ENCODE results near the gene GRIK1.

Gene GRIK1

DNA sequence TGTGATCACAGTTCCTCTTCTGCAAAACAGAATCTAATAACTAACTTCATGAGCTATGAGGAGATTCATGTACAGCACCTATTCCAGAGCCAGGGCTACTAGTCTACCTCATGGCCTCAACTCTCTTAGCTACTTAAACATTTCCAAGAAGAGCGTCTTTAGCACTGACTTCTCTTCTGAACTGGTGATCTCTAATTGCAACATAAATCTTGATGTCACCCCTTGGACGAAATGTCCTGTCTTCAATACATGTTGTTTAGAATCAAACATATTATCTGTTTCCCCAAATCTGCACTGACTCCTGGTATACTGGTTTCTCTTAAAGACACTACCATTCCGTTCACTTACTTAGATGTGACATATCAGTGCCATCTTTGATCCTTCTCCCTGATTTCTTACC is 88.2 kb downstream of the GRIK1 start:
- DNase-seq: no peak
- in situ Hi-C loops (cut with HindIII; ENCODE audit: low pct_ligation_motif_present, low pct_unique_long_range_greater_than_20kb, low sequenced_read_pairs): no loop called here

DNA sequence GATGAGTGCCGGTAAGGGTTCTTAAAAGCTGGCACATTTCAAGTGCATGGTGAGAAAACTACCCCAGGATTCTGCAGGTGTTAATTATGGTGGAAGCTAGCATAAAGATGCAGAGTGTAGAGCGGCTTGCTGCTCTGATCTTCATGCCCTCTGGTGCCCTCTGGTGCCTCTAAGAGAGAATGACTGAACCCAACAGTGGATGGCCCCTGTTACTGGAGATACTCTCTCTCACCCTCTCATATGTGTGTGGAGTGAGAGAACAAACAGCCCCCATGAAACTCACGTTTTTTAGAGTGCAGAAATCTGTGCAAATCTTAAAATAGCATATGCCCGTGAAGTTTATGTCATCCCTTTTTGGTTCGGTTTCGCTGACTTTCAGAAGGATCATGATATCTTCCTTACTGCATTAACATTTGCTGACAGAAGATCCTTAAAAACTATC is 90.0 kb downstream of the GRIK1 start:
- in situ Hi-C loops (cut with HindIII; ENCODE audit: low pct_ligation_motif_present, low pct_unique_long_range_greater_than_20kb, low sequenced_read_pairs): no loop called here
- DNase-seq: peak; percentile 55

DNA sequence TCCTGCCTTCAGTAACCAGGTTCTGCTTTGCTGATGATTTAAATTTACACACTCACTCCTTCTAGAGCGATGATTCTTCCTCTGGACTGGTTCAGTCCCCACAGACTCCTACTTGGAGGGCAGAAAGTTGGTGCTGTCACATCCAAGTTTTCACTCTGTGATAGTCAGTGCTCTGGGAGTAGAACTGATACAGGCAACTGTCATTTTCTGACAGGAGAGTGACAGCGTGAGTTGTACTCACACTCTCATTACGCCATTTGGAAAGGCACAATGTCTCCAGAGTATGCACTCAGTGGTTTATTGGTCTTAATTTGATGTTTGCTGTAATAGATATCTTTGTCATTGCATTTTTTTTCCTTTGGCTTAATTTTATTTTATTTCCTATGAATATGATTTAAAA is 96.0 kb downstream of the GRIK1 start:
- in situ Hi-C loops (cut with HindIII; ENCODE audit: low pct_ligation_motif_present, low pct_unique_long_range_greater_than_20kb, low sequenced_read_pairs): no loop called here
- DNase-seq: no peak

DNA sequence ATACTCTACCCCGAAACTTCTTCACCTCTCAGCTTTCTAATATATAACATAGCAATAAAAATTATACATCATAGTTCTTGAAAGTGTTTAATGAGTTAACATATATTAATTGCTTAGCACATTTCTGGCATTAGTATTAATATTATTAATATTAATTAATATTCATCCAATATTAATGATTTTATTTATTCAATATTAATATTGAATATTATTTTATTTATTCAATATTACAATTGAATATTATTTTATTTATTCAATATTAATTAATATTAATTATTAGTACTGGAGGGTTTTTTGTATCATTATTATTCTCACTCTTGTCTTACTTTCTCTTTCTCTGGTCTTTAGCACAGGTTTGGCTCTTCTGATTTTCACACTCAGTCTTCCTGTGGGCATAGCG is 105.2 kb downstream of the GRIK1 start:
- in situ Hi-C loops (cut with HindIII; ENCODE audit: low pct_ligation_motif_present, low pct_unique_long_range_greater_than_20kb, low sequenced_read_pairs): no loop called here
- no peak for DNase-seq

DNA sequence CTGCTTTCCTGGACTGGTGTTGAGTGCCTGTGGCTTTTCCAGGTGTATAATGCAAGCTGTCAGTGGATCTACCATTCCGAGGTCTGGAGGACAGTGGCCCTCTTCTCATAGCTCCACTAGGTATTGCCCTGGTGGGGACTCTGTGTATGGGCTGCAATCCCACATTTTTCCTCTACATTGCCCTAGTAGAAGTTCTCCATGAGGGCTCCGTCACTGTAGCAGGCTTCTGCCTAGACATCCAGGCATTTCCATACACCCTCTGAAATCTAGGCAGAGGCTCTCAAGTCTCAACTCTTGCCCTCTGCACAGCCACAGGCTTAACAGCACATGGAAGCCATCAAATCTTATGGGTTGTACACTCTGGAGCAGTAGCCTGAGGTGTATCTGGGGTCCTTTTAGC is 107.6 kb downstream of the GRIK1 start:
- in situ Hi-C loops (cut with HindIII; ENCODE audit: low pct_ligation_motif_present, low pct_unique_long_range_greater_than_20kb, low sequenced_read_pairs): no loop called here
- DNase-seq: no peak

DNA sequence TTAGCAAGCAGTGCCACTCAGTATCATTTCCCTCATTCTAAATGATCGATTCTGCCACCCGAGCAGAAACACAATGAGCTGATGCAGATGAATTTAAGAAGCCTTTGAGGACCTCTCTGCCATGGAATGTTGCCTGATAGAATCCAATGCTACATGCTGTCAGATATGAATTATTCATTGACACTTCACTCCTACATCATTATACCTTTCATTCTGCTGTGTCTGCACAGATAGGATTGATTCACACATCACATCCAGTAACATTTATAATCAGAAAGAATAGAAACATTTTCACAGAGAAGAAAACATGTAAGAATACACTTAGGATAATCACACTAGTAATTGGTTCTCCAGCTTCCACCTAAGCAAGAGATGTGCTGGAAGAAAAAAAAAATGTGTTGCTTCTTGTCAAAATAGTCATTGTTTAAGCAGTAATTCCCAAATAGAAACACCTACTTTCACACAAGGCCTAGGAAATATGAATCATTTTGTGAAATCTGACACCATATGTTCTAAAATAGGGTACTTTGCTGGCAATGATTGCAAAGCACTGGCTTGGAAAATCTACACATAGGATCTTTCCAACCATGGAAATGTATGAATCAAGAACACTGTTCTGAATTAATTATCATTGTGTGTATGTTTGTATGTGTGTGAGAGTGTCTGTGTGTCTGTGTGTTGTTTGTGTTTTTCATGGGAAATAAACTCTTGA is 110.1 kb downstream of the GRIK1 start:
- DNase-seq: no peak
- in situ Hi-C loops (cut with HindIII; ENCODE audit: low pct_ligation_motif_present, low pct_unique_long_range_greater_than_20kb, low sequenced_read_pairs): no loop called here

DNA sequence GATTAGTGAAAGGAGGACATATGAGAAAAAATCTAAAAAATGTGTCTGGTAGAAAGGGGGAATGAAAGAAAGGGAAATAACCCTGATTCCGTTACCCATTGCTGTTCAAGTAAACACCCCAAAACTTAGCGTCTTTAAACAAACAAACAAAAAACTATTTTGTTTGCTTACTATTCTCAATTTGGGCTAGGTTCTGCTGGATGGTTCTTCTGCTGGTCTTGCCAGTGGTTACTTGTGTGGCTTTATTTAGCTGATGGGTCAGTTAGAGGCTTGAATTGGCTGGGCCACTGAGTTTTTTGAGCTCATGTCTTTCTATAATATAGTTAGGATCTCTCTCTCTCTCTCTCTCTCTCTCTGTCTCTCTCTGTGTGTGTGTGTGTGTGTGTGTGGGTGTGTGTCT is 112.1 kb downstream of the GRIK1 start:
- DNase-seq: no peak
- in situ Hi-C loops (cut with HindIII; ENCODE audit: low pct_ligation_motif_present, low pct_unique_long_range_greater_than_20kb, low sequenced_read_pairs): no loop called here

DNA sequence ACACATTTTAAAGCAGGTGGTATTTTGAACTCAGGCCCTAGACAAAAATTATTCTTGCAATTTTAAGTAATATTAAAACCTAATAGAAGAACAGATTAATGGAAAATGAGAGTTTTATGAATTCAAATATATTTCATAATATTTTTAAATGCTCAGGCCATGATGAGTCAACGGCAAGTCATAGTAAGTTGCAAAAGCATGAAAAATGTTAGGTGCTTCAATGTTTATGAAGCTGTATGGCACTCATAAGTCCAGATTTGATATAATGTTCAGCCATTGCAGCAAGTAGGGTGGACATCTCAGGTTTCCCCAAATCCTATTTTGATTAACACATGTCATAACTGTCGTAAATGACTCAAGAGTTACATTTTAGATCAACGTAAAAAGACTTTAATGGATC is 112.6 kb downstream of the GRIK1 start:
- in situ Hi-C loops (cut with HindIII; ENCODE audit: low pct_ligation_motif_present, low pct_unique_long_range_greater_than_20kb, low sequenced_read_pairs): no loop called here

DNA sequence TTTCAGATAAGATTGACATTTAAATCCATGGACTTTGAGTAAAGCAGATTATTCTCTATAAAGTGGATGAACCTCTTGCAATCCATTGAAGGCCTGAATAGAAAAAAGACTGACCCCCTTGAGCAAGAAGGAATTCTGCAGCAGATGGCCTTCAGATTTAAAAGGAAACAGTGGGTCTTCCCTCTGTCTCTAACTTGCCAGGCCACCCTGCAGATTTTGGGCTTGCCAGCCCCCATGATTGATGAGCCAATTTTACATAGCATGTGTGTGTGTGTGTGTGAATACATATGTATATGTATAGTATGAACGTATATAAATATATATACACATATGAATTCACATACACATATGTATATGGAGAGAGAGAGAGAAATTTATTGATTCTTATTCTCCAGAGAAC is 113.4 kb downstream of the GRIK1 start:
- no peak for DNase-seq
- in situ Hi-C loops (cut with HindIII; ENCODE audit: low pct_ligation_motif_present, low pct_unique_long_range_greater_than_20kb, low sequenced_read_pairs): no loop called here

More for the DNA sequence above, 112.6 kb downstream of the GRIK1 start:
- DNase-seq: no peak

DNA sequence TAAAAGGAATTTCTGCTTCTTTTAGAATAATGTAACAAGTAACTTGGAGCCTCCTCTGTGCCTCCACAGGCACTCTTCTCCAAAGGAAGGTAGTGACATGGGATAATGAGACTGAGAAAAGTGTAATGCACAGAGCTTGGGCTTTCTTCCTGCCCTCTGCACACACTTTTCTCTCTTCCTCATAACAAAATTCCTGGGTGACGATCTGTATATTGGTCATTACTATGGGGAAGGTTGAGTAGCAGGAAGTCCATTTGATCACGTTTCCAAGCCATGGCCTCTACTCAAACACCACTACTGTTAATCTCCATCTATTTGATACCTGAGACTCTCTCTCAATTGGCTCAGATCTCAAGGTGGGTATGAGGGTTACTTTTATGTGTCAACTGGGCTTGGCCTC is 113.9 kb downstream of the GRIK1 start:
- DNase-seq: no peak
- in situ Hi-C loops (cut with HindIII; ENCODE audit: low pct_ligation_motif_present, low pct_unique_long_range_greater_than_20kb, low sequenced_read_pairs): no loop called here

DNA sequence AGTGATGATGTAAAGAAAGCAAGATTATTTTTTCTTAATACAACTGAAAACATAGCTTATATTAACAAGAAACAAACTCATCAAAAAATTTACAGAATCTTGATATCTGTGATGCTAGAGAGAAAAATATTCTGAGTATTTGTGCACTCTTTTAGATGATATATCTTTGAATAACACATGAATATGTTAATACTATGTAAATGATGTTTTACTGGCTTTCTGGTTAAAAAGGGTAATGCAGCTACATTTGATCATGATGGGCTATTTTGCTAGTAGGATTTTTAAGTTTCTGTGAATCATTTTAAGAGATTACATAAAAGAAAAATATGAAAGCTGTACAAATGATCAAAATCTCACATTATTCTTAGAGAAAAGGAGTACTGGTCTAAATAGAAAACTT is 114.5 kb downstream of the GRIK1 start:
- DNase-seq: no peak
- in situ Hi-C loops (cut with HindIII; ENCODE audit: low pct_ligation_motif_present, low pct_unique_long_range_greater_than_20kb, low sequenced_read_pairs): no loop called here

DNA sequence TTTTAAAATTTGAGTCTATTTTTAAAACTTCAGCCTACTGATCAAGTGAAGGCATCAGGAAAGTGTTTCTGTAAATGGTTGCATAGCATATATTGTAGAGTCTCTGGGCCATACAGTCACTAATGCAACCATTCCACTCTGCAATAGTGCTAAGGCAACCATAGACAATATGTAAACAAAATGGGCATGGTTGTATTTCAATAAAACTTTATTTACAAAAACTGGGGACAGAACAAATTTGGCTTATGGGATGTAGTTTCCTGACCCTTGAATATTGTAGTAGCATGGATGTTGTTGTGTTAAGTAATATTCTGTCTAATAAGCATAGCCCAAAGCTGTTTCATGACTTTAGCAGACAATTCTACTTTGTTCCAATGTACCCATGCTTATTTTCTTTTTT is 117.7 kb downstream of the GRIK1 start:
- in situ Hi-C loops (cut with HindIII; ENCODE audit: low pct_ligation_motif_present, low pct_unique_long_range_greater_than_20kb, low sequenced_read_pairs): no loop called here
- DNase-seq: no peak

DNA sequence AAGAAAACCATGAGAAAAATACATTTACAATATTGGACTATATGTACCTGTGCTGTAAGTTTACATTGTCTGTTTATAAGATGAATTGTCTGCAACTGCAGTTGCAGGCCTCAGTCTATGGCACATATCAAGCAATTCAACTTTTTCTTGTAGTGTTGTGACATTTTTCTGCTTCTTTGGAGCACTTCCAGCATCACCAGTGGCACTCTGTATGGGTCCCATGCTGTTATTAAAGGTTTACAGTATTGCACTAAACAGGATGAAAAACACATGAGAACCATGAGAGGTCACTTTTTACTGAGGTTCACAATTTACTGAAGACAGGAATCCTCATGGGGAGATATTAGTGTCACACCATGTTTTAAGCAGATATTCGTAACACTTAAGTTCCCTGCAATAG is 118.6 kb downstream of the GRIK1 start:
- DNase-seq: no peak
- in situ Hi-C loops (cut with HindIII; ENCODE audit: low pct_ligation_motif_present, low pct_unique_long_range_greater_than_20kb, low sequenced_read_pairs): no loop called here

DNA sequence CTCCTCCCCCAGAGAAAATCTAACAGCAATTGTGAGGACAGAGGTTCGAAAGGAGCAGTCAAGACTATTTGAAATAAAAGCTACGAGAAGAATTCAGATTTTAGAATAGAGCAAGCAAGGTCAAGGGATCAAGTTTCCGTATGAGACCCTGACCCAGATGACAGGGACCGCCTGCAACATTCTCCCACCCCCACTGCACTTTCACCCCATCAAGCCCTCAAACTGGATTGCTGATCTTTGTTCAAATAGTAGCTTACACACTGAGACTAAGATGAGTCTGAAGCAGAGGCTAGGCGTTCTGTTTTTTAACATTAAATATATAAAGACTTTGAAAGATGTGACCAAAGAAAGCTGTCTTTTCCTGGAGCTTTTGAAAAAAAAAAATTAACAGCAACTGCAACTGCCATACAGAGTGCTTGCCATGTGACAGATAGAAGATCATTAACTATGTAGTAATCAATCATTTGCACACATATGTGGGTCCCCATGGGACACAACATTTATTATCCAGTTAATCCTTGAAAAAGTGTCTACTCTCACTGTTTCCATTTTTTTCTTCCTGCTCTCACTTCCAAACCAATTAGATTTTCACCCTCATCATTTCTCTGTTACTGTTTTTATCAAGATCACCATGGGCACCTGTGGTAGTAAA is 120.0 kb downstream of the GRIK1 start:
- in situ Hi-C loops (cut with HindIII; ENCODE audit: low pct_ligation_motif_present, low pct_unique_long_range_greater_than_20kb, low sequenced_read_pairs): no loop called here
- no peak for DNase-seq

DNA sequence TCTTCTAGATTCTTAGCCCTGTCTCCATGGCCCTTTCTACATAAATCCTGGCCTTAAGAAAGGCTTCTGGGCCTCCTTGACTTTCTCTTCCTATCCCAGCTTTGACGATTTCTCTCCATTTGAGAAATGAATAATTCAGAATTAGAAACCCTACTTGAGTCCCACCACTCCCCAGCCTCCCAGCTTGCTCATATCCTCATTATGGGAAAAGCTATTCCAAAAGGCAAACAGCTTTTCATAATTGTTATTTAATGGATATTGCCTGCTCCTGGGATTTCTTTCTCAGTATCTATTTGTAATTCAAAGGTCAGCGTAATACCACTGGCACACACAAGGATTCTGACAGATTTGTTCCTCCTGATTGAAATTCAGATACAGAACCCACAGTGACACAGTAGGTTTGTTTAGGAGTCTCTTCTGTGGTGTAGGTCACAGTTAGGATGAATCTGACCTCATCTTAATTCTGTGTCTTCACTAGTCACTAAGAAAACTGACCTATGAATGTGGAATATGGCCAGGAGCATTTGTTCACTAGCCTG is 121.3 kb downstream of the GRIK1 start:
- no peak for DNase-seq
- in situ Hi-C loops (cut with HindIII; ENCODE audit: low pct_ligation_motif_present, low pct_unique_long_range_greater_than_20kb, low sequenced_read_pairs): no loop called here

DNA sequence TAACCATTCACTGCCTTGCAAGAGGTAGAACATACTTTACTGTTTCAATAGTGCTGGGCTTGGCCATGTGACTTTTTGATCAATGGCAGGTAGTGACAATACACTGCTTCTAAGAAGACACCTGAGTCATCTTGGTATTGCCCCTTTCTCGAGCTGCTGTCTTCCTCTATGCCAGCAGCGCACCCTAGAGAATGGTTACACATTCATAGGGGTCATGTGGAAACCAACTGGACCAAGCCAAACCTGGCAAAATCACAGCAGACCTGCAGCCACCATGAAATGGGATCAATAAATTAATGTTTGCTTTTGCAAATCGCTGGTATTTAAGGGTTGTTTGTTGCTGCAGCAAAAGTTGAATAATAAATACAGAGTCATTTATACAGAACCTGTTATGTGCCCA is 122.3 kb downstream of the GRIK1 start:
- no peak for DNase-seq
- in situ Hi-C loops (cut with HindIII; ENCODE audit: low pct_ligation_motif_present, low pct_unique_long_range_greater_than_20kb, low sequenced_read_pairs): no loop called here

DNA sequence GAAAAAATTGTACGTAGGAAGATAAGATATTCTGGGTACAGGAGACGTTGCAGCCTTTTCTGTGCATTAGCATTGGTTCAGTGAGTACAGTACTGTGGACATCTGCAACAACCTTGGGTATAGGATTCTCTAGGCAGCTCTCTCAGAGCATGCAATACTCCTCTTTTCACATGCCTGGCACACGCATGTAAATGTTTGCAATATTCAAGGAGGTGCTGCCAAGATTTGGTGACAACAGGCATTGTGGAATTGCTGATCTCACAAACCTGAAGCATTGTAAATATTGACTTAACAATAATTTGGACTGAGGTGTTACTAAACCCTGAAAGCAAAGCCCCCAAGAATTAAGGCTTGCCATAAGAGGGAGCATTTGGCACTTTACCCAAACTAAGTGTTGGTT is 126.8 kb downstream of the GRIK1 start:
- no peak for DNase-seq
- in situ Hi-C loops (cut with HindIII; ENCODE audit: low pct_ligation_motif_present, low pct_unique_long_range_greater_than_20kb, low sequenced_read_pairs): no loop called here

DNA sequence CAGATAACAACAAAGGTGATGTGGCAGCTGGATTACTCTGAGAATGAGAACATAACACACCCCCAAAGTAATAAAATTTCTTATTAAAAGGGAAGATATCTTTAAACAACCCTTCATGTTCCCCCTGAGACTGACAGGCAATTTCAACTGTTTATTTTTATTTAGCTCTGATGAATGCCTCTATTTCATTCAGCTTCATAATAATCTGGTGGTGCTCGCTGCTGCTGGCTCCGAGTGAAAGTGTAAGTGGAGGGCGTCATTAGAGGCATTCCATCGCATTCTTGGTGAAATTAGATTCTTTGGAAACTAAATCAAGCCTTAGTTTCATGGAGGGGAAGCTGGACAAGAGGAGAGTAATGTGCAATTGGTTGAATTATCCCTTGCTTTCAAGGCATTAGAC is 128.9 kb downstream of the GRIK1 start:
- in situ Hi-C loops (cut with HindIII; ENCODE audit: low pct_ligation_motif_present, low pct_unique_long_range_greater_than_20kb, low sequenced_read_pairs): no loop called here
- no peak for DNase-seq

DNA sequence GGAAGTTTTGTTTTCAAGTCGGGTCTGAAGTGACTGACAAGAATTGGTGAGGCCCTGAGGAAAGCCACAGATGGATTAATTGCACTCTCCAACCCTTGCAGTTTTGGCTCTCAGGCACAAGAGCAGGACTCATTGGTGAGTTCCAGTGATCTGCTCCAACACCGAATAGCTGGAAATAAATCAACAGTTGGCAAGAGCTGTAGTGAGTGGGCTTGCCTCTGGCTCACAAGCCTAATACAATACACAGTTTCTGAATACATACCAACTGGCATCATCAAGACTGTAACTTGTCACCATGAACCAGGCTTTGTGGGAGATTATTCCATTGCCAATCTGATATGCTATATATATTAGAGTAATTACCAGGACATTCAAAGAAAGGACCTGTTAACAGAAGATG is 131.6 kb downstream of the GRIK1 start:
- in situ Hi-C loops (cut with HindIII; ENCODE audit: low pct_ligation_motif_present, low pct_unique_long_range_greater_than_20kb, low sequenced_read_pairs): no loop called here
- no peak for DNase-seq

DNA sequence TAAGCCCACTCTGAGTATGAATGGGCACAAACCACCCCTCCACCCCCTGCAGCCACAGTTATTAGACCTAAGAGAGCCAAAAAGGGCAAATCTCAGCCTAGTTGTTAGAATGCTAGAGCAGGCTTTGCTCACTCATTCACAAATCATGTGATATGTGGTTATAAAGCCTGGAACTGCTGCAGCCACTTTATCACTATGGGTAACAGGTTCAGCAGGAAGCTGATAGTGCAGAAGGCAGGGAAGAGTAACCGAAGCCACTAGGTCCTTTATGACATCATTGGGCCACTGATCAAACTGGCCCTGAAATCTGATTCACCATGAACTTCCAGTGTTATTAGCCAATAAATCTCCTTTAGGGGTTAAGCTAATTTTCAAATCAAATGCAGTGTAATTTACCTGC is 134.7 kb downstream of the GRIK1 start:
- in situ Hi-C loops (cut with HindIII; ENCODE audit: low pct_ligation_motif_present, low pct_unique_long_range_greater_than_20kb, low sequenced_read_pairs): no loop called here
- DNase-seq: no peak

Data from ACHN (cell line).